GM21515 (cell line): ENCODE results near the gene MDFI.

Source experiments
- ATAC-seq: cut with Tn5 transposase; IDR thresholded peaks from one replicate; pipeline ENCODE4 v1.9.1; 2021; ENCODE audit not compliant: unreplicated experiment

The MDFI gene

DNA sequence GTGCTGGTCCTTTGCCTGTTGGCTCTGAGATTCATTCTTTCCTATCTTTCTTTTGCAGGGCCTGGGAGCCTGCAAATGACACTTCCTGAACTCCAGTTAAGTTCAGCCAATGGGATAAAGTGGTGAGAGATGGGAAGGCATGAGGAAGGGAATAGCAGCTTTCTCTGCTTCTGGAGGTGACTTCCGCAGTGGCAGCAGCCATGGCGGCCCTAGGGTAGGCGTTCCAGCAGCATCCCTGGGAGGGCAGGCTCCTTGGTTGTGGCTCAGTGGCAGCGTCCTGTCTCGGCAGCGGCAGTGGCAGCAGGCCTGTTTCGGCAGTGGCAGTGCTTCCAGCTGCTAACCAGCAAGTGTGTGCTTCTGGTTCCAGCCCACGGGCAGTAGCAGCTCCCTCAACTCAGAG is 7.3 kb upstream of the MDFI start:
- no peak for ATAC-seq

- ATAC-seq: no peak
These were observed 5.1 kb upstream of the MDFI start for GRCh38 chr6:41633056-41633634.

GRCh38 chr6:41634657-41635056 is 3.6 kb upstream of the MDFI start:
- ATAC-seq: no peak

- ATAC-seq: no peak
These were observed 2.9 kb upstream of the MDFI start for GRCh38 chr6:41635365-41635764.

GRCh38 chr6:41636833-41637193 is 1.5 kb upstream of the MDFI start:
- no peak for ATAC-seq

DNA sequence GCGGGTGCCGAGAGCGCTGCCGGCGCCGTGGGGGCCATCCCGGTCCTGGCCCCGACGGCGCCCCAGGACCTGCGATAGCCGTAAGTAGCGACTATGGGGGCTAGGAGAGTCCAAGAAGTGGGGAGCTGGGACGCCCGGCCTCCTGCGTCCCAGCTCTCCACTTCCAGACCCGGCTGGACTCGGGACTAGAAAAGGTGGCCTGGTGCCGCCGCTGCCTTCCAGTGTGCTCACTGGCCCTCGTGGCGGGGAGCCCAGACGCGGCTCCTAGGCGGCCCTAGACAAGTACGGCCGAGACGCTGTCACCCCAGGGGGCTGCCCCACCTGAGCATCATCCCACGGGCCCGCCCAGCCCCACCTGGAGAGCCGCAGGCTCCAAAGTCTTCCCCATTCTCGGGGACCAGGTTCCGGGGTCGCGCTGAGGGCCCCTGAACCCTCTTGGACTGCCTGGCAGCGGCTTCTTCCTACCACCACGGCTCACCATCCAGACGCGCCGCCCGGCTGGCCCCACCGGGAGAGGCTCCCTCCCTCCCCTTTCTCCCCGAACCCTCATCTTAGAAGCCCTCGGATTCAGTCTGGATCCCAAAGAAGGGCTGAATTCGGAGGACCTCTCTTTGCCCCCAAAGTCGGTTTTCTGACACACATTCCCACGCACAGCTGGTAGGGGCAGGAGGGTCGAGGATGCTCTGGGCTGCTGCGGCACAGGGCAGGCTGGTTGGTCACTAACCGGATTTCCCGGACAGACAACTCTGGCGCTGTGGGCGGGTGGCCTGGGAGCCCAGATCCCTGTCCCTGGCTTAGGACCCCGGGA is 870 bp upstream of the MDFI start:
- no peak for ATAC-seq

- ATAC-seq: no peak
These were observed 904 bp downstream of the MDFI start for GRCh38 chr6:41638935-41639808.

- ATAC-seq: no peak
These were observed 1.6 kb downstream of the MDFI start for GRCh38 chr6:41639809-41640371.

- ATAC-seq: no peak
These were observed 2.2 kb downstream of the MDFI start for GRCh38 chr6:41640426-41640825.

DNA sequence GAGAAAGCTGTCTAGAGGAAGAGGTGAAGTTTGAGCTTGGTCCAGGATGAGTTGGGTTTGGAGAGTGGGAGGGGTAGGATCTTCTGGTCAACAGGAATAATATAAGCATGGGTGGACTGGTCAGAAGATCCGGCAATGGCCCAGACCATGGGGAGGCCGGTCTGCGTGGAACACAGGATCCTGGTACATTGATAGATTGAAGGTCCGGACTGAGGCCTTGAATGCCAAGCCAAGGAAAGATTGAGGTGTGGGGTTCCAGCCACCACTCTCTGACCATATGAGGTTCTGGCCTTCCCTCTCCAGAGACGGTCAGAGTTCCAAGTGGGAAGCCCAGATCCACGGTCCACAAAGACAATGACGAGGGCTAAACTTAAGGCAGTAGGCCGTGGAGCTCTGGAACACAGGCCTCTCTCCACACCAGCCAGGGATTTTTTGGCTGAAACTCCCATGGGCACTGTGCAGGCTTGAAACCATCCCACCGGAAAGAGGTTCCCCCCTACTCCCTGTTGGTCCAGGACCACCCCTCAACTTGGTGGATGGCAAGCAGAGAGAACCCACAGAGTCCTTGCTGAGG is 3.2 kb downstream of the MDFI start:
- no peak for ATAC-seq

- no peak for ATAC-seq
These were observed 4.1 kb downstream of the MDFI start for GRCh38 chr6:41642090-41642959.

DNA sequence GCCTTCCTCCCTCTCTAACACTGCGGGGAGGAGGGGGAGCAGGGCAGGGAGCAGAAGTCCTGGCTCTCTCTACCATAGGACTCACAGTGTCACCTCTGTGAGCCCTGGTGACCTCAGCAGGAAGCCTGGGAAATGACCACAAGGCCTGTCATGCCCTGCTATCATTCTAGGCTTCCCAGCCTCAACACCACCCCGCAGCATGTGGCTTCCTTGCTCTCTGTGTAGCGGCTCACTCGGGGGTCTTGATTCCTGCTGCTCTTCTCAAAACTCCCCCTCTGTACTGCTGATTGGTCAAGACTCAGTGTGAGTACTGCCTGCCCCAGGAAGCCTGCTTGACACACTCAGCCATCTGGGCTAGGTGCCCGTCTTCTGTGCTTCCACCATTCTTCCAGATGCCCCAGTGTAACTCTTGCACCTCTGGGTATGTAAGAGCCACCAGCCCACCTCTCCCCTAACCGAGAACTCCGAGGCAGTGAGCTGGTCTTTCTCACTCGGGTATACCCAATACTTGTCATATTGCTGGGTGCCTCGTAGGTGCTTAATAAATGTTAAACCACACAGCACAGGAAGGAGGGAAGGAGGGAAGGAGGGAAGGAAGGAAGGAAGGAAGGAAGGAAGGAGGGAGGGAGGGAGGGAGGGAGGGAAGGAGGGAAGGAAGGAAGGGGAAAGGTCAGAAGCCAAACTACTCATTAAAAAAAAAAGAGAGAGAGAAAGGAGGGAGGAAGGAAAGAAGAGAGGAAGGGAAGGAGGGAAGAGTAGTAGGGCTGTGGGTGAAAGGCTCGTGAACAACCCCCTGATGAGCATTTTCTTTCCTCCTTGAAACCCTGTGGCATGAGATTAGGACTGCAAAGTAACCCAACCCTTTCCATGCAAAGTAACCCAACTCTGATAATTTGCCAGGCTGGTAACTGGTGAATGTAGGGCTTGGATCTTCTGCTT is 5.0 kb downstream of the MDFI start:
- ATAC-seq: no peak

- no peak for ATAC-seq
These were observed 5.6 kb downstream of the MDFI start for GRCh38 chr6:41643899-41644269.

GRCh38 chr6:41644297-41644879 is 6.1 kb downstream of the MDFI start:
- no peak for ATAC-seq

- ATAC-seq: no peak
These were observed 6.8 kb downstream of the MDFI start for GRCh38 chr6:41645007-41645618.

- no peak for ATAC-seq
These were observed 7.9 kb downstream of the MDFI start for GRCh38 chr6:41646026-41646795.

DNA sequence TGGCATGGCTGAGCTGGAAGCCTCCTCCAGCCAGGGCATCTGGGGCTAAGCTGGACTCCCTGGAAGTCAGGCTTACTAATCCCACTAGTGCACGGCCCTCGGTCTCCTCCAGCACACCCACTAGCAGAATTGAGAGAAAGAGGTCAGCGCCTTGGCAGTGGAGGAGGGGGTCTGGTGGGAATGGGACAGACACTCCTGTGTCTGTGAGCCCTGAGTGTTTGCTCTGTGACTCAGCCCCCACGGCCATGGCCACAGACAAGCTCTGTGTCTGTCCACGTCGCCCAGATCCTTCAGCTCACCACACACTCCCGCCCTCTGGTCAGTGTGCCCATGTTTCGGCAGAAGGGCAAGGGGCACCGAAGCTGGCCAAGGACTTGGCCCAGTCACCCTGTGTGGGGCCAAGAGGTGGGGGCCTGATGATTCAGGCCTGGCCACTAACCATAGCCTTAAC is 8.8 kb downstream of the MDFI start:
- ATAC-seq: no peak
